Measurements from ENCODE around the gene UBE2L3.
A peak's percentile ranks its signal among the peaks of the same experiment; 100 is the strongest.
"Not testable (repeated sequence)": the region's sequence is repeated elsewhere in the genome, so short reads cannot be mapped to it uniquely, and the experiment has no call there.

UBE2L3 gene

GRCh38 chr22:21629255-21630149, 62.0 kb downstream of the UBE2L3 start, which contains the start of gene YDJC:
TSS of gene YDJC (minus strand) at chr22:21630022. CDS start at chr22:21630014, 8 bp downstream.
- DNase-seq: peak; percentile 87

GRCh38 chr22:21631025-21631424, 63.5 kb downstream of the UBE2L3 start:
- no peak for DNase-seq

- no peak for DNase-seq
Observed at GRCh38 chr22:21632237-21632895, 64.9 kb downstream of the UBE2L3 start, which contains the start of gene CCDC116. TSS of gene CCDC116 (plus strand) at chr22:21632760. CDS start at chr22:21633182, 422 bp downstream.

GRCh38 chr22:21632931-21633330, 65.4 kb downstream of the UBE2L3 start:
- DNase-seq: no peak

GRCh38 chr22:21633481-21633880, 66.0 kb downstream of the UBE2L3 start:
- no peak for DNase-seq

- DNase-seq: no peak
Observed at GRCh38 chr22:21634081-21634480, 66.6 kb downstream of the UBE2L3 start.

- DNase-seq: no peak
Observed at GRCh38 chr22:21634844-21635243, 67.3 kb downstream of the UBE2L3 start.

- DNase-seq: no peak
Observed at GRCh38 chr22:21635771-21636510, 68.4 kb downstream of the UBE2L3 start.

- no peak for DNase-seq
Observed at GRCh38 chr22:21636629-21637218, 69.2 kb downstream of the UBE2L3 start.

- not testable (repeated sequence) for DNase-seq
Observed at GRCh38 chr22:21637450-21637849, 69.9 kb downstream of the UBE2L3 start.

GRCh38 chr22:21639359-21639758, 71.8 kb downstream of the UBE2L3 start:
- DNase-seq: no peak

- DNase-seq: no peak
Observed at GRCh38 chr22:21640810-21641209, 73.3 kb downstream of the UBE2L3 start.

- no peak for DNase-seq
Observed at GRCh38 chr22:21641417-21641788, 73.9 kb downstream of the UBE2L3 start.

GRCh38 chr22:21641789-21642583, 74.5 kb downstream of the UBE2L3 start, which contains the start of gene SDF2L1:
TSS of gene SDF2L1 (plus strand) at chr22:21642302. CDS start at chr22:21642337, 35 bp downstream.
- DNase-seq: peak; percentile 98

GRCh38 chr22:21642584-21643448, 75.3 kb downstream of the UBE2L3 start:
- DNase-seq: peak; percentile 72

GRCh38 chr22:21643533-21644357, 76.2 kb downstream of the UBE2L3 start:
- DNase-seq: no peak

GRCh38 chr22:21645513-21645912, 78.0 kb downstream of the UBE2L3 start:
- not testable (repeated sequence) for DNase-seq

- peak; percentile 88 for DNase-seq
Observed at GRCh38 chr22:21646608-21647590, 79.4 kb downstream of the UBE2L3 start.

- DNase-seq: no peak
Observed at GRCh38 chr22:21650280-21650679, 82.8 kb downstream of the UBE2L3 start.

Data from NCI-H1694 treated with DMSO at 0.1 percent for 48 hours (cell line).